Esophagus squamous epithelium (tissue), 4 donors: ENCODE data around the gene OVAAL.

ENCODE experiments used
- CTCF ChIP-seq, 6 experiments: fragments of 450-650 bp in 4 of 6; fragments of 200-600 bp in 2 of 6; sonication (generic) in 2 of 6; IDR thresholded peaks; one replicate each; pipeline ENCODE4 v1.5.1; 2016 to 2019; ENCODE audit warnings: antibody characterized with exemption in 6 of 6, mild to moderate bottlenecking in 4 of 6, moderate library complexity in 4 of 6
- POLR2A ChIP-seq, 4 donors: fragments of 450-650 bp; IDR thresholded peaks; one replicate each; pipeline ENCODE4 v1.6.1; 2017; ENCODE audit warnings: antibody characterized with exemption in 4 of 4, mild to moderate bottlenecking in 4 of 4, moderate library complexity in 3 of 4

GRCh38 chr1:180567654-180568053, 8.9 kb downstream of the OVAAL start:
- TF ChIP-seq CTCF (IDR thresholded peaks at IDR 0.05), result no peak
- no peak for TF ChIP-seq POLR2A (IDR thresholded peaks at IDR 0.05)
